Fibroblast of skin of left quadriceps (primary cell): ENCODE measurements around the gene NOA1.
A peak's percentile ranks its signal among the peaks of the same experiment; 100 is the strongest.

ENCODE experiments used
- DNase-seq, 2 experiments: peaks; one replicate each; pipeline ENCODE4 v3.0.0-alpha.2; 2013; ENCODE audit warnings: low read depth in 2 of 2

The NOA1 gene

DNA sequence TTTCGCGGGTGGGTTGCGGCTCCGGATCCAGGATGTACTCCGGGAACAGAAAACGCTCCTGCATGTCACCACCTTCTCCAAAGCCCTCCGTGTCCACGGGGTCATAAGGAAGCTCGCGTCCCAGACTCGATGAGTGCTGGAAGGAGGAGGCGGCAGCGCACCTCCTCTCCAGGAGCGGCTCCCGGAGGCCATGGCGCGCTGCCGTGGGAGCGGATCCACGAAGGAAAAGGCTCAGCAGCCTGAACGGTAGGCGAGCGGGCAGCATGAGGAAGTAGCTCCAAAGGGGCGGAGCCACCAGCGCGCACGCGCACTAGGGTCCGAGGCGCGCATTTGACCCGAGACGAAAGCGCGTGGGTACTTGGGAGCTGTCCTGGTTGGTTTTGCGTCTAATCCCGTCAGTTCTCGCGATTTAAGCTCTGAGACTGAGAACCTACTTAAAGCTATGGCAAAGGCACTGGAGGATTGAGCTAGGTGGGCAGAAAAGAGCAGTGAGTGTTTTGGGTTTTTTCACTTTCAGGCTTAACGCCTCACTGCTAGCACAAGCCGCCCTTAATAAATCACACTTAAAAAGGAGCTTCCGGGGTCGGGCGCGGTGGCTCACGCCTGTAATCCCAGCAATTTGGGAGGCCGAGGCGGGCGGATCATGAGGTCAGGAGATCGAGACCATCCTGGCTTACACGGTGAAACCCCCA lies at the start of gene NOA1:
NOA1 (minus strand) TSS at position 286 of the 692 bp plus-strand sequence; CDS start at position 265, 21 bp downstream.
- DNase-seq = peak; percentile 98

- DNase-seq = peak; percentile 86 to 88
These were observed 45.7 kb upstream of the NOA1 start for GRCh38 chr4:57023104-57023503.

DNA sequence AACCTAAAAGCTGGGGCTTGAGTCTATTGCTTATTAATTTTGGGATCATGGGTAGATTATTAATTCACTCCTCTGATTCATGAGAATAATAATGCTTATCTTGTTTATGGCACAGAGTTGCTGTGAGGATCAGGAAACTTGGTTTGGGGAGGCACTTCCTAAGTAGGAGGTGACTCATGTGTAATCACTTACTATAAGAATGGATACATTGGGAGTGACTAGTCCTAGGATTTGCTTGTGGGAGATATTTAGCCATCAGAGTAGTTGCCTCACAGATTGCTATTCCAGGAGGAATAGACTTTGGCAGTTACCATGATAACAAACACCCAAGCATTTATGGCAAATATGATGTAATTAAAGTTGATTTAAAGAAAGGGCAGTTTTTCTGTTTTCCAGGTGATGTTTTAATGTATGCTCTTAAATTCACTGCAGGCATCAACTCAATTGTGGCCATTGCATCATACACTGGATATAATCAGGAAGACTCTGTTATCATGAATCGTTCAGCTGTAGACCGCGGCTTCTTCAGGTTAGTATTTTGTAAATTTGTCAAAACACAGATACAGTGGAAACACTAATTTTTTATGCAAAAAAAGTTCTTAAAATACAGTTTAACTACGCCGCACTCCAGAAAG lies 43.2 kb upstream of the NOA1 start:
- peak; percentile 64 to 66 for DNase-seq

DNA sequence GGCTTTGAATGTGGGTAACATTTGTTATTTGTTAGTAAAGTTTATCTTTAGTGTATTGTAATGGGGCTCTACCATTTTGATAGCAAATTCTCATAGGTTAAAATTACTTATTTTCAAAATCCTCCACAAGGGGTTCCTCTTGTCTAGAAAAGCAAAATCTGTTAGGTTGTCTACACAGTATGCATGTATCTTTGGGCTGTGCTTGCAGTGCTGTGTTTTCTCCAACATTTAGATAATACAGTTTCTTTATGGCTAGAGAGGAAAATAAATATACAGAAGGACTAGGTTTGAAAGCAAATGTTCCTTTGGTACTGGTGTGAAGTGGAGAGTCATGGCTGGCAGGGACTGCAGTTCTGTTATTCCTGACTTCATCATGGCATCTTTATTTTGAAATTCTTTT lies 41.6 kb upstream of the NOA1 start:
- DNase-seq = no peak

DNA sequence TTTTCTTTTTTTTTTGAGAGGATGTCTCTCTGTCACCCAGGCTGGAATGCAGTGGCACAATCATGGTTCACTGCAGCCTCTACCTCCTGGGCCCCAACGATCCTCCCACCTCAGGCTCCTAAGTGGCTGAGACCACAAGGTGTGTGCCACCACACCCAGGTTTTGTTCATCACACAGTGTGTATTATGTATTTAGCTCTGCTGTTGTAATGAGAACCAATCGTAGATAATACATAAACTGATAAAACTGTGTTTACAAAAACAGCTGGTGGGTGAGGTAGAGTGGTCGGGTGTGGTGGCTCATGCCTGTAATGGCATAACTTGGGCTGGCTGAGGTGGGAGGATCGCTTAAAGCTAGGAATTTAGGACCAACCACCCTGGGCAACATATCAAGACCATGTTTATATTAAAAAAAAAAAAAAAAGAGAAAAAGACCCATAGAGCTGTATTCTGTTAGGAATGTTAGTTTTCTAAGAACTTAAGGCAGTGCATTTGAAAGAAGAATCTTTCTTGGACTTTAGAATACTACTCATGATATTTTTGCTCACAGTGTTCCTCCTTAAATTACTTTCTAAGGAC lies 36.2 kb upstream of the NOA1 start:
- no peak for DNase-seq

DNA sequence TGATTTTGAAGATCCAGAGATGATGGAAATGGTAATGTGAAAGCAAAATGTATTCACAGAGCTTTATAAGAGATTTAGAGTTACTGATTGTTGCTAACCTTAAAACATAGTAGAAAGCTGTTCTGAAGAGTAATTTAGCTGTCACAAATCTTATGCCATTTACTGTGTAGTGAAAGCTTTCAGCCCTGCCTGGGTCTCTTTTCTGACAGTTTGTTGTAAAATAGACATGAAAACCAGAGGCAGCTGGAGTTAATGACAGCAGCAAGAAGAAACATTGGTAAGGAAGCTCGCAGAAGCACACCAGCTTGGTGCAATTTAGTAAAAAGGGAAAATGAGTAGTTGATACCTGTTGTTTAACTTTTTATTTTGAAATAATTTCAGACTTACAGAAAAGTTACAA lies 22.3 kb upstream of the NOA1 start:
- no peak for DNase-seq

DNA sequence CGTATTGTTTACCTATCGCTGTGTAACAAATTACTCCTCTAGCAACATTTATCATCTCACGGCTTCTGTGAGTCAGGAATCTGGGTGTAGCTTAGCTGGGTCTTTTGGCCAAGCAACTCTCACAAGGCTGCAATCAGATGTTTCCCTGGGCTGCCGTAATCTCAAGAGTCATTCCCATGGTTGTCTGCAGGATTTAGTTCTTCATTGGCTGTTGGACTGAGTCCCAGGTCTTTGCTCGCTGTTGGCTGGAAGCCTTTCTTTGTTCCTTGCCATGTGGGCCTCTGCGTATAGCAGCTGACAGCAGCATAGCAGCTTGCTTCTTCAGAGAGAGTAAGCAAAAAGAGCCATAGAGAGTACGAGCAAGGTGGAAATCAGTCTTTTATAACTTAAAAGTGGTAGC lies 18.1 kb upstream of the NOA1 start:
- peak; percentile 73 to 79 for DNase-seq

DNA sequence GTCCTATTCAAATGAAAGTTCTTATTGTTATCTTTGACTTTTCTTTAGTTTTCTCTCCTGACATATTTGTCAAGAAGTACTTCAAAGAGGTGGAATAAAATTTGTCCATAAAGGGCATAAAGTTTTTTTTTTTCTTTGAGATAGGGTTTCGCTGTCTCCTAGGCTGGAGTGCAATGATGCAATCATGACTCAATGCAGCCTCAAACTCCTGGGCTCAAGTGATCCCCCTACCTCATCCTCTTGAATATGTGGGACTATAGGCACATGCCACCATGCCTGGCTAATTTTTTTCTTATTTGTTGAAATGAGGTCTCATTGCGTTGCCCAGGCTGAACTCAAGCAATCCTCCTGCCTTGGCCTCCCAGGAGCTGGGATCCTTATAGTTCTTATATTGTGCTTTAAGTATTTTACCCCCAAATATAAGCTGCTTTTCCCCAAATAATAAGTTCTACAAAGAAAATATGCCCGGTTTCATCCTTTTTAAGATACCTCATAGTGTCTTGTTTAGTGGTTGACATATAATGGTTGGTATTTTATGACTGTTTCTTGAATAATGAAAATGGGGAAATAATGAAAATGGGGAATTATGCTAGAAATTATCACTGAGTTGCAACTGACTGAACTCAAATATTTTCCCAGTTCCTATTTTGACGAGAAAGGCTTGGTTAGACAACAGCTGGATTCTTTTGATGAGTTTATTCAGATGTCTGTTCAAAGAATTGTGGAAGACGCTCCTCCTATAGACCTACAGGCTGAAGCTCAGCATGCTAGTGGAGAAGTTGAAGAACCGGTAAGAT lies 12.9 kb upstream of the NOA1 start:
- DNase-seq = peak; percentile 11 to 14

GRCh38 chr4:56986952-56987351 lies 9.5 kb upstream of the NOA1 start:
- no peak for DNase-seq

GRCh38 chr4:56986192-56986591 lies 8.8 kb upstream of the NOA1 start:
- no peak for DNase-seq

DNA sequence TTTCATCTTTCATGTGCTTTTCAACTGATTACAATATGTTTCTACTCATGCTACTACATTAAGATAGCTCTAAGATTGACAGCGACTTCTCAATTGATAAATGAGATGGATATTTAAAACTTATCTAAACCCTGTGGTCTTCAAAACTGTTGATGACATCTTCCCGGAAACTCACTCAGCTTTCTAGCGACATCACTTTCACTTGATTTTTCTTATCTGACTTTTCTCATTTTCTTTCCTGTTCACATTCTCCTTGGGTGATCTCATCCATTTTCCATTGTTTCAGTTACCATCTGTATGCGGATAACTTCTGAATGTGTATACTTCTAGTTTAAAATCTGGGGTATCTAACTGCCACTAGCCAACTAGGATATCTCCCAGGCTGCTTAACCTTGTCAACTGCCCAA lies 4.4 kb upstream of the NOA1 start:
- no peak for DNase-seq

- DNase-seq = no peak
These were observed 2.1 kb upstream of the NOA1 start for GRCh38 chr4:56979421-56980072.

- DNase-seq = peak; percentile 82
These were observed 1.4 kb upstream of the NOA1 start, which contains the start of gene POLR2B for GRCh38 chr4:56978750-56979303. POLR2B (plus strand) TSS chr4:56978896; CDS start chr4:56978986, 90 bp downstream.

- no peak for DNase-seq
These were observed 527 bp downstream of the NOA1 start for GRCh38 chr4:56976837-56977320.

GRCh38 chr4:56976283-56976836 lies 1.0 kb downstream of the NOA1 start:
- no peak for DNase-seq

DNA sequence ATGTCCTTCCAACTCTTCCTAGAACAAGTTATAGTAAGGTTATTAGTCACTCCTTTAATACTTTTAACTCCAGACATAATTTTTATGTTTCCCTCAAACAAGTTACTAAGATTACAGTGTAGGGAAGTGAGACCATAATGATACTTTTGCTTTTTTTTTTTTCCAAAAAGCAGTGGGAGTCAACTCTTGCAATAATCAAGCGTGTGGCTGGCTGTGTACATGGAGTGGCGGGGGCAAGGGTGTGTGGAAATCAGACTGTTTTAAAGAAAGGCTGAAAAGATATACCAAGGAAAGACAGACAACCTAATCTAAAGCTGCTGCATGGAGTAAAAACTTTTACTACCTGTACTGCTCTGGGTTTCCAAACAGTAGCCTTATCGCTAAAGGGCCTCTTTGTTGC lies 4.1 kb downstream of the NOA1 start:
- DNase-seq = no peak

DNA sequence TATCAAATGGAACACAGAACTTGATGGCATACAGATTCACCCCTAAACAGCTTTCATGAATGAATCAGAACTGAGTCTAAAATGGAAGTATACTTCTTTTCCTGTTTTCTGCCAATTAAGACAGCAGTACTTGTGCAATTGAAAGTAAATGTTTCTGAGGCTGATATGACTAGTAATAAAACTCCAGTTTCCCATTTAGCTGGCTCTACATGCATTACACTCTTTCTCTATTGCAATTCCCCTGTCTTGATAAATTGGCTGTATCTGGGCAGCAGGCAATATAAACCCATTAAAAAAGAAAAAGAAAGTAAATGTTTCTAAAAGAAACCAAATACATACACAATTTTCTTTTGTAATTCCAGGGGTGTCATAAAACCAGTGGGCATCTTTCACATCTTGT lies 4.6 kb downstream of the NOA1 start:
- no peak for DNase-seq

DNA sequence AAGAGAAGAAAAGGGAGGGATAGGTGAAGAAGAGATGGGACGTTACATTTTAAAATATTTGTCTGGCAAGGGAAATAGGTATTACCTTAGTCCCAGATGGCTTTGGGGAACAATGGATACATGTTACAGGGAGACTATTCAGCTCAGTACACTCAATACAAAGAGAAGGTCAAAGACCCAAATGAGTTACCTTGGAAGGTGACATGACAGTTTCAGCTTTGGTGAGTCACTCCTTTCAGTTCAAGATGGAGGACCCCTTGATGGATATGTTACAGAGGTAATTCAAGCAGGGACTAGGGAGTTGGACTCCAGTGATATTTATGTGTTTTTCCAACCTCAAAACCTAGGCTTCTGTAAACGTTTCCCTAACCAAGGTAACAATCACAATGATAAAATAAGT lies 5.0 kb downstream of the NOA1 start:
- no peak for DNase-seq

DNA sequence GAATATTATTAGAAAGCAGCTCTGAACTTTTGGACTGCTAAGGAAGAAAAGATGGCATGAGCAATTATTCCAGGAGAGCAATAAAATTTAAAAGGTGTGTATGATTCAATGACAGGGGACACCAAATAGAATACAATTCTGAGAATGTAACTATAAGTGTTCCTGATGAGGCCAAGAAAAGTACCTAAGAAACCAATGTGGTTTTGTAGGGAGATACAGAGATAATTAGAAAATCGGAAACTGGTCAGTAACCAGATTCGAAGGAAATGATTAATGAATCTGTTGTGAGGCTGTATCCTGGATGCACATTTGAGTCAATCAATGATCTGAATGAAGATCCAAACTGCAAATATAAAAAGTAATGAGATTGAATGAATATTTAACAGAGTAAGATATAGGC lies 6.0 kb downstream of the NOA1 start:
- DNase-seq = no peak

DNA sequence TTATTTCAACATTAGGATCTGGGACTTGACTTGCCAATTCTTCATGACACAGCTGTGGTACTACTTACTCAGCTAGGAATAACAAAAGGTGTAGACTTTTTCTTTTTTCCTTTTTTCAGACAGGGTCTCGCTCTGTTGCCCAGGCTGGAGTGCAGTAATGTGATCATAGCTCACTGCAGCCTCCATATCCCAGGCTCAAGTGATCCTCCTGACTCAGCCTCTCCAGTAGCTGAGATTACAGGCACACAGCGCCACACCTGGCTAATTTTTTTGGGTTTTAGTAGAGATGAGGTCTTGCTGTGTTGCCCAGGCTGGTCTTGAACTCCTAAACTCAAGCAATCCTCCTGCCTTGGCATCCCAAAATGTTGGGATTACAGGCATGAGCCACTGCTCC lies 16.3 kb downstream of the NOA1 start:
- DNase-seq = no peak

DNA sequence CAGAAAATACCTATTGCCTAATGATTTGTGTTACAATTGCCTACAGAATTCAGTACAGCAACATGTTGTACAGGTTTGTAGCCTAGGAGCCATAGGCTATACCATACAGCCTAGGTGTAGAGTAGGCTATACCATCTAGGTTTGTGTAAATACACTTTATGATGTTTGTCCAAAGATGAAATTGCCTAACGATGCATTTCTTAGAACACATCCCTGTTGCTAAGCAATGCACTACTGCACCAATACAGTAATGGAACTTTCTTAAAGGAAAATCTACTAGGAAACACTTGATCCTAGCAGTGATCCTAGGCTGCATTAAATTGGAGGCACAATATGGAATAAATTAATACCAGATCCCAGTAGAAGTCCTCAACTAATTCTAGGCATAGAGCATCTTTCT lies 18.3 kb downstream of the NOA1 start:
- no peak for DNase-seq
